Activated CD8-positive, alpha-beta memory T cell treated with anti-CD3 and anti-CD28 coated beads, Interleukin-2, amount 10 ng/mL, durations not matched to agents 7 days and 5 days (primary cell): ENCODE results near the gene TMEM252. TPM values are rescaled to one million over a fixed set of nuclear protein-coding genes. Genes with fewer than 3 reads are reported as not detected.

ENCODE experiments used
- ATAC-seq: fragments of 150-1000 bp; cut with Tn5 transposase; one replicate; pipeline ENCODE4 v1.10.0; 2021; ENCODE audit warnings: moderate library complexity
- CTCF ChIA-PET: fragments of 350-600 bp; sonication (Branson Sonifier 250); formaldehyde crosslinking; loops from one replicate; lab custom pipeline; 2021; ENCODE audit warnings: antibody characterized with exemption; lab: Charles Lee
- DNase-seq: peaks from one replicate; pipeline ENCODE4 v3.0.0-alpha.2; 2020
- H3K27ac Mint-ChIP-seq: one replicate; pipeline ENCODE4 v1.8.0; 2021; ENCODE audit warnings: mild to moderate bottlenecking, mixed read lengths
- H3K27me3 Mint-ChIP-seq: one replicate; pipeline ENCODE4 v1.8.0; 2021; ENCODE audit warnings: mixed read lengths
- H3K36me3 Mint-ChIP-seq: one replicate; pipeline ENCODE4 v1.8.0; 2021; ENCODE audit warnings: mild to moderate bottlenecking, mixed read lengths
- H3K4me1 Mint-ChIP-seq: one replicate; pipeline ENCODE4 v1.8.0; 2021; ENCODE audit warnings: mixed read lengths
- H3K4me3 Mint-ChIP-seq: one replicate; pipeline ENCODE4 v1.8.0; 2021; ENCODE audit warnings: mild to moderate bottlenecking, moderate library complexity, mixed read lengths
- H3K9me3 Mint-ChIP-seq: one replicate; pipeline ENCODE4 v1.8.0; 2022; ENCODE audit warnings: low read depth, mixed read lengths
- total RNA-seq, 2 experiments: library from RNA; stranded (reverse); gene quantifications; one replicate each; pipeline ENCODE4 v1.2.3, GENCODE V29; 2021

TMEM252 gene
- total RNA-seq, 2 experiments from 2014 or later = not detected

DNA sequence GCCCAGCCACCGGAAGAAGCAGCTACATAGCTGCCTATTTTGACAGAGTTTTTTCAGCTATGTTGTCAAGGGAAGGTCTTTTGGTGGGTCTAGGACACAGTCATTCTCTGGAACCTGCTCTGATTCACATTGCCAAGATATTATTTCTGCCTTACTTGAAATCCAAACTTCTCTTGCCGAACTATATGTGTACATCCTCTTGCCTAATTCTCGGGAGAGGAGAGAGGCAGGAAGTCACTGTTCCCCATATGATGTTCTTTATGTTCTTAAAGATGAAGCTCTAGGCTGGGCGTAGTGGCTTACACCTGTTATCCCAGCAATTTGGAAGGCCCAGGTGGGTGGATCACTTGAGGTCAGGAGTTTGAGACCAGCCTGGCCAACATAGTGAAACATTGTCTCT lies 8.6 kb downstream of the TMEM252 start:
- CTCF ChIA-PET = no interaction called here
- peaks cover 5% of the 10 kb centered on the region for H3K27me3 Mint-ChIP-seq
- no peak for ATAC-seq
- H3K4me3 Mint-ChIP-seq = no peak overlapping the region
- no peaks in the 10 kb centered on the region for H3K4me1 Mint-ChIP-seq
- no peaks in the 10 kb centered on the region for H3K9me3 Mint-ChIP-seq
- no peak overlapping the region for H3K27ac Mint-ChIP-seq
- no peaks in the 10 kb centered on the region for H3K36me3 Mint-ChIP-seq
- DNase-seq = no peak

- no peak overlapping the region for H3K27ac Mint-ChIP-seq
- peaks cover 5% of the 10 kb centered on the region for H3K27me3 Mint-ChIP-seq
- CTCF ChIA-PET = no interaction called here
- H3K36me3 Mint-ChIP-seq = no peaks in the 10 kb centered on the region
- DNase-seq (no peak), ATAC-seq (no peak)
- H3K4me1 Mint-ChIP-seq = no peaks in the 10 kb centered on the region
- H3K4me3 Mint-ChIP-seq = no peak overlapping the region
- no peaks in the 10 kb centered on the region for H3K9me3 Mint-ChIP-seq
These were observed 10.1 kb downstream of the TMEM252 start for GRCh38 chr9:68530618-68531017.

GRCh38 chr9:68523367-68523936 lies 17.2 kb downstream of the TMEM252 start:
- Mint-ChIP-seq H3K27ac (no peak overlapping the region), H3K4me1 (no peaks in the 10 kb centered on the region), H3K4me3 (no peak overlapping the region), H3K9me3 (no peaks in the 10 kb centered on the region), H3K27me3 (peaks cover 10% of the 10 kb centered on the region), H3K36me3 (no peaks in the 10 kb centered on the region)
- no peak for DNase-seq
- CTCF ChIA-PET = no interaction called here
- ATAC-seq = no peak

GRCh38 chr9:68522954-68523353 lies 17.7 kb downstream of the TMEM252 start:
- no peak overlapping the region for H3K4me3 Mint-ChIP-seq
- H3K9me3 Mint-ChIP-seq = no peaks in the 10 kb centered on the region
- no peaks in the 10 kb centered on the region for H3K36me3 Mint-ChIP-seq
- ATAC-seq (no peak), DNase-seq (no peak)
- H3K27ac Mint-ChIP-seq = no peak overlapping the region
- CTCF ChIA-PET = no interaction called here
- peaks cover 14% of the 10 kb centered on the region for H3K27me3 Mint-ChIP-seq
- no peaks in the 10 kb centered on the region for H3K4me1 Mint-ChIP-seq

GRCh38 chr9:68522131-68522530 lies 18.6 kb downstream of the TMEM252 start:
- Mint-ChIP-seq H3K4me3 (no peak overlapping the region), H3K27ac (no peak overlapping the region), H3K27me3 (peaks cover 14% of the 10 kb centered on the region), H3K9me3 (no peaks in the 10 kb centered on the region), H3K36me3 (no peaks in the 10 kb centered on the region), H3K4me1 (no peaks in the 10 kb centered on the region)
- DNase-seq (no peak), ATAC-seq (no peak)
- CTCF ChIA-PET = no interaction called here

DNA sequence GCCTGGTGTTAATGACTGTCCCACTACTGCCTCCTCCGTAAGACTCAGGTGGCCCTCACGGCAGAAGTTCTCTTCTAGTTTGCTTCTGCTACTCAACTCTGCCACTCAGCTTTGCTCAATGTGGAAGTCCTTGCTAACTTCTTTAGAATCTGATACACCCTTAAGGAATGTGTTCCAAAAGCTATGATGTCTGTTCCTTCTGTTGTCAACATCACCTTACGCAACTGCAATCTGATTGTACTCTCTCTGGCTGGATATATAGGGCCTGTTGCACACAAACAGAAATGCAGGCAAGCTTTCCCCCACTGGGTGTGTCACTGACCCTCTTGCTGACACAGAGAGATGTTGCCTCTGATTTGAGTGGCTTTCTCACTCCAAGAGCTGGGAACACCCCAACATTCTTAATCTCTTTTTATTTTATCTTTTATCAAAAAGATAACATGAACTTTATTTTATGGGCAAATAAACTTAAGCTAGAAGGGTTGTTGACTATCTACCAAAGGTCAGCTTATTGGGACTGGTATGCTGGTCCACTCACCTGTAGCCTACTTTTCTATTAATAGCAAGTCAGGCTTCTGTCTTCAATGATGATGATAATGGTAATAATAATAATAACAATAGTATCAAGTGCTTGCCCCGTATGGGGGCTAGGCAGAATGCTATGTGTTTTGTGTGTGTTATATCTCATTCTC lies 25.2 kb downstream of the TMEM252 start:
- no peak overlapping the region for H3K27ac Mint-ChIP-seq
- H3K27me3 Mint-ChIP-seq = peaks cover 11% of the 10 kb centered on the region
- H3K36me3 Mint-ChIP-seq = no peaks in the 10 kb centered on the region
- no peak overlapping the region for H3K4me3 Mint-ChIP-seq
- H3K4me1 Mint-ChIP-seq = no peaks in the 10 kb centered on the region
- CTCF ChIA-PET = no interaction called here
- ATAC-seq (no peak), DNase-seq (no peak)
- no peaks in the 10 kb centered on the region for H3K9me3 Mint-ChIP-seq

DNA sequence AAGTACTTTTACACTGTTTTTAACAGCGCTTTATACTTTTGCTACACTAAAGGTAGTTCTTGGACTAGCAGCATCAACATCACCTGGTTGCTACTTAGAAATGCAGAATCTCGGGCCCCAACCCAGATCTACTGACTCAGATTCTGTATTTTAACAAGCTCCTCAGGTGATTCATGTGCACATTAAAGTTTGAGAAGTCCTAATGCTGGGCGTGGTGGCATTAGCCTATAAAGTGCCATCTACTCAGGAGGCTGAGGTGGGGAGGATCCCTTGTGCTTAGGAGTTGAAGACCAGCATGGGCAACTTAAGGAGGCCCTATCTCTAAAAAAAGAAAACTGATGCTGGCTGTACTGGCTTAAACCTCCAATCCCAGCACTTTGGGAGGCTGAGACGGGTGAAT lies 26.7 kb downstream of the TMEM252 start:
- no peaks in the 10 kb centered on the region for H3K4me1 Mint-ChIP-seq
- H3K9me3 Mint-ChIP-seq = no peaks in the 10 kb centered on the region
- CTCF ChIA-PET = no interaction called here
- ATAC-seq (no peak), DNase-seq (no peak)
- no peaks in the 10 kb centered on the region for H3K36me3 Mint-ChIP-seq
- H3K4me3 Mint-ChIP-seq = no peak overlapping the region
- peaks cover 10% of the 10 kb centered on the region for H3K27me3 Mint-ChIP-seq
- H3K27ac Mint-ChIP-seq = no peak overlapping the region

DNA sequence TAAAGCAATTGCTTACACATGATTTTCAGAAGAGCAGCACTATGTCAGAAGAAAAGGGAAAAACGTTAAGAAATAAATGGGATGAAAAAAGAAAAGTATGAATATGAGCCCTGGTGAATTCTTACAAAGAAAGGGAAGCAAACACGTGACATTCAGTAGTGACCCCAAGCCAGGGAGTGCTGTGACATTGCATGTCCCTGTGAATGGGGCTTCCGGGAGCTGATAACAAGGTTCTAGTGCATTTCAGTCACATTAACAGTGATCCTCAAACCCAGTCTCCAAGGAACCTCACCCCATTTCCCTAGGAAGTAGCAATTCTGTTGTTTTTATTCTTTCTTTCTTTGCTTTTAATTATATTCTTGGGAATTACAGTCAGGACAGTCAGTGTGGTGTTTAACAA lies 27.3 kb downstream of the TMEM252 start:
- Mint-ChIP-seq H3K27ac (no peak overlapping the region), H3K27me3 (peaks cover 6% of the 10 kb centered on the region), H3K9me3 (no peaks in the 10 kb centered on the region), H3K4me3 (no peak overlapping the region), H3K4me1 (no peaks in the 10 kb centered on the region), H3K36me3 (no peaks in the 10 kb centered on the region)
- no peak for DNase-seq
- no peak for ATAC-seq
- CTCF ChIA-PET = no interaction called here

DNA sequence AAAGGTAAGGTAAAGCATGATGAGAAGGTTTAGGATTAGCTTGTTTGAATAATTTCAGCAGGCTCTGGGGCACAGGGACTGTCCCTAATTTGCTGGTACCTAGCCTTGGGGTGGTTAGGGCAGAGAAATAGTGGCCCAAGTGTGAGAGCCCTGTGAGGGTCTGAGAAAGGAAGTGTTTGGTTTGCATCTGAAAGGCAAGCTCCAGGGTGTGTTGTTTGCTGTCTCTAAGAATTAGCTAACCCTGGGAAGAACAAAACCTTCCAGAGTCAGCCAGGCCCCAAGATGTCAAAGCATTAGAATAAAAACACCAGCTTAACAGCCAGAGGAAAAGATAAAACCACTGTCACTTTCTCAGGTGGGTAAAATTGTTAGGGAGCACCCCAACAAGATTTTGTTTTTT lies 31.0 kb downstream of the TMEM252 start:
- no peaks in the 10 kb centered on the region for H3K9me3 Mint-ChIP-seq
- CTCF ChIA-PET = no interaction called here
- no peaks in the 10 kb centered on the region for H3K27me3 Mint-ChIP-seq

DNA sequence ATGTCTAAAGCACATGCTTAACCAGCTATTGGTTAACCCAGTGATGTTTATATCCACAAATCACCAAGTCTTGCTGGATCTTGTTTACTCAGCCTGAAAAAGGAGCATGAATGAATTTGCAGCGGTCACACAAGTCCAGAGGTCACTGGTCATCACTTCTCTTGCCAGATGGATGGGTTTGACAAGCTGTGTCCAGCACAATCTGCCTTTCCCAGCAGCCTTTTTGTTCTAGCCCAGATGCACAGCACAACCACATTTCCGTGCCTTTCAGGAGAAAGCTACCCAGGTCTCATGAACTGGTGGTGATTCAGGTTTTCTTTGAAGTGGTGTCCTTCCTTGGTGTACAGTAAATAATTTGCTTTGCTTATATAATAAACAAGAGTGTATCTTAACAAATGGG lies 32.1 kb downstream of the TMEM252 start:
- H3K4me3 Mint-ChIP-seq = no peak overlapping the region
- no peaks in the 10 kb centered on the region for H3K4me1 Mint-ChIP-seq
- no peak overlapping the region for H3K27ac Mint-ChIP-seq
- DNase-seq (no peak), ATAC-seq (no peak)
- H3K9me3 Mint-ChIP-seq = no peaks in the 10 kb centered on the region
- H3K27me3 Mint-ChIP-seq = no peaks in the 10 kb centered on the region
- H3K36me3 Mint-ChIP-seq = no peaks in the 10 kb centered on the region
- CTCF ChIA-PET = no interaction called here

More for the DNA sequence above, 31.0 kb downstream of the TMEM252 start:
- Mint-ChIP-seq H3K36me3 (no peaks in the 10 kb centered on the region), H3K4me3 (no peak overlapping the region), H3K27ac (no peak overlapping the region), H3K4me1 (no peaks in the 10 kb centered on the region)
- DNase-seq (no peak), ATAC-seq (no peak)

DNA sequence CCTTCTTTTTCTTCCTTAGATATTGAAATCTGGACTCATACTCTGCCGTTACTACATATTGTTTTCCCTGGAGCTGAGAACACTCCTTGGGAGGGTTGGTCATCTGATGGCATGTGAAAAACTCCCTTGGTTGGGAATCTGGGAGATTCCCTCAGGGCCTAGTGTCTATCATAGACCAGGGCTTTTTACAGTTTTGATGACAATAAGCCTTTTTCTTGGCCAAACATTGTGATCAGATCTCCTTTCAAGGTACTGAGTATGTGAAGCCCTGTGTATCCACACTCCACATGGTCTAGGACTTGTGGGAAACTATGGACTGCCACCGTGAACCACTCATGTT lies 32.9 kb downstream of the TMEM252 start:
- ATAC-seq (no peak), DNase-seq (no peak)
- Mint-ChIP-seq H3K4me3 (no peak overlapping the region), H3K4me1 (no peaks in the 10 kb centered on the region), H3K27me3 (no peaks in the 10 kb centered on the region), H3K36me3 (no peaks in the 10 kb centered on the region), H3K27ac (no peak overlapping the region), H3K9me3 (no peaks in the 10 kb centered on the region)
- CTCF ChIA-PET = interaction anchor here (1.1 kb wide), 1 partner anchor 13 kb away, joined by 3 read pairs; no protein-coding TSS in a partner anchor

DNA sequence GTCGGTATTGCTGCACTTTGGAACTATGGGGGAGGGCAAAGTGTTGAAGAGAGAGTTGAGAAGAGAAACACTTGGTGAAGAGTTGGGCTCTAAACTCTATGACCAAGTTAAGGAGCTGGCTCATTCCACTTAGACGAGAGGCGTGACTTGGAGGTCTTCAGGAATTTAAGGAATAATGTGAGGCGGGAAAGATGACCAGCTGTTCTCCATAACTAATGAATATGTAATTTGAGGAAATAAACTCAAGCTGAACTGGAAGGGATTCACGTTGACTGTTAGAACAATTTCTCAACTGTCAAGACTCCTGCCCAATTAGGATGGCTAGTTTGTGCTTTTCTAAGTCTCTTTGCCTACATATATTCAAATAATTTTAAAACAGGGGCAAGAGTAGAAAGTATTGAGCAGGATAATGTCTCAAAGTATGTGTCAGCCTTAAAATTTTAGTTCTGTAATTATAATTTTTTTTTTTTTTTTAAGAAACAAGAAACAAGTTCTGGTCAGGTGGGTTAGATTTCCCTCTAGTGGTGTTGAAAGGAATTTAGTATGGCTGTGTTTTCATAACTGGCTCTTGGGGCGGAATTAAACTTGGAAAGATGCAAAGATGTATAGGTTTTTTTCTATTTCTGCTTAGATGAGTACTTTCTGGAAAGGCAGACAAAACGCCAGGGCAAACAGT lies 33.4 kb downstream of the TMEM252 start:
- H3K9me3 Mint-ChIP-seq = no peaks in the 10 kb centered on the region
- ATAC-seq (no peak), DNase-seq (no peak)
- H3K36me3 Mint-ChIP-seq = no peaks in the 10 kb centered on the region
- no peaks in the 10 kb centered on the region for H3K4me1 Mint-ChIP-seq
- no peaks in the 10 kb centered on the region for H3K27me3 Mint-ChIP-seq
- CTCF ChIA-PET = interaction anchor here (1.1 kb wide), 1 partner anchor 13 kb away, joined by 3 read pairs; no protein-coding TSS in a partner anchor
- no peak overlapping the region for H3K4me3 Mint-ChIP-seq
- no peak overlapping the region for H3K27ac Mint-ChIP-seq

DNA sequence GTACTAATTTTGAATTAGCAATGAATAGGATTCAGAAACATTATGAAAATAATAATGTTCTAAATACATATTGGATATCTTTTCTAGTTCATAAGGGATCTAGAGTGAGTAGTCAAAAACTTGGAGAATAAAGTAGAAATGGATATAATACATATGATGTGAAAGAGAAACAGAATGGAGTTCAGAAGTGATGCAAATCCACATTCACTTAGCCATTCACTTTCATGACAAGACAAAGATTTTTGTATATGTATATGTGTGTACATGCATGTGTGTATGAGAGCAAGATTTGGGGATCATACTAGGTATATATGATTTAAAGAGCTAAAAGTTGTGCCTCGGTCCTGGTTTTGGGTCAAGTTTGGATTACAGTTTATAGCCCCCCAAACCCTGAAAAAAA lies 34.1 kb downstream of the TMEM252 start:
- CTCF ChIA-PET = no interaction called here
- Mint-ChIP-seq H3K9me3 (no peaks in the 10 kb centered on the region), H3K4me3 (no peak overlapping the region), H3K27me3 (no peaks in the 10 kb centered on the region), H3K36me3 (no peaks in the 10 kb centered on the region), H3K27ac (no peak overlapping the region), H3K4me1 (no peaks in the 10 kb centered on the region)
- no peak for ATAC-seq
- no peak for DNase-seq
